Upper lobe of right lung (tissue), 1 donor: Measurements from ENCODE around the gene MRPS27. TPM values are rescaled to one million over a fixed set of nuclear protein-coding genes. Genes with fewer than 3 reads are reported as not detected.

ENCODE experiments used
- ATAC-seq: fragments of 200-7000 bp; cut with Tn5 transposase; one replicate; pipeline ENCODE4 v1.9.1; 2020; ENCODE audit warnings: mild to moderate bottlenecking, moderate library complexity
- DNase-seq: peaks from one replicate; pipeline ENCODE4 v3.0.0-alpha.2; 2020
- H3K27ac ChIP-seq: fragments of 200-600 bp; one replicate; pipeline ENCODE4 v1.8.0; 2022
- H3K27me3 ChIP-seq: fragments of 200-600 bp; one replicate; pipeline ENCODE4 v1.8.0; 2022; ENCODE audit warnings: mild to moderate bottlenecking
- H3K36me3 ChIP-seq: fragments of 200-600 bp; one replicate; pipeline ENCODE4 v1.8.0; 2022
- H3K4me1 ChIP-seq: fragments of 200-600 bp; one replicate; pipeline ENCODE4 v1.8.0; 2022
- H3K4me3 ChIP-seq: fragments of 200-600 bp; one replicate; pipeline ENCODE4 v1.8.0; 2022; ENCODE audit warnings: mild to moderate bottlenecking
- H3K9me3 ChIP-seq: fragments of 200-600 bp; one replicate; pipeline ENCODE4 v1.8.0; 2022
- CTCF ChIP-seq: fragments of 200-600 bp; IDR thresholded peaks from one replicate; pipeline ENCODE4 v1.8.0; 2022; ENCODE audit warnings: antibody characterized with exemption
- intact Hi-C: fragments of 100-400 bp; cut with DNase I; formaldehyde crosslinking; loops from one replicate; pipeline ENCODE4 v1.11.0; 2022
- total RNA-seq: library from RNA; stranded (reverse); fragmentation: NEBNext Ultra II Directional; extraction: Animal tissue kit (Norgen Biotek cat#: 25700); gene quantifications from one replicate; pipeline ENCODE4 v1.2.1, GENCODE V29; 2021
- donor health status: DM: no; HTN: yes; CAD: no; lungs with severe emphysema.

MRPS27 gene
- total RNA-seq, 1 donor from 2014 or later = 34.2 TPM

- no peak overlapping the region for H3K4me3 ChIP-seq
- H3K4me1 ChIP-seq = no peaks in the 10 kb centered on the region
- no peak for TF ChIP-seq CTCF
- H3K9me3 ChIP-seq = no peaks in the 10 kb centered on the region
- intact Hi-C loops = no loop called here
- H3K36me3 ChIP-seq = no peaks in the 10 kb centered on the region
- DNase-seq = no peak
- H3K27me3 ChIP-seq = no peaks in the 10 kb centered on the region
- no peak overlapping the region for H3K27ac ChIP-seq
- ATAC-seq = no peak
Measured at GRCh38 chr5:72272398-72272797, 47.6 kb downstream of the MRPS27 start.

DNA sequence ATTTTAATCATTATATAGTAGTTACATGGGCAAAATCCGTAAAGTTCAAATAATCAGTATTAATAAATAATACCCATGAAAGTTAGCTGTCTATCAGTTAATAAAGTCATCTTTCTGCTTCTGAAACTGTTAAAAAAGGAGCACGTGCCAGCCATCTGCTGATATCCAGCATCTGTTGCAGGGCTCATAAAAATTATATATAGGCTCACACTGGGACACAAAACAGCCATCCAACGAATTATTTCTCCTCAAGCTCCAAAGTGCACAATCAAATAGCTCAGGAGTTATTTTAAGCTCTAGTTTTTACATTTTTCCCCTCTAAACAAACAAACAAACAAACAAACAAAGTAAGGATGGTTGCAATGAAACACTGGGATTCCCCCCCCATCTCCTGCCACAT is 48.3 kb downstream of the MRPS27 start:
- Histone ChIP-seq H3K9me3 (no peaks in the 10 kb centered on the region), H3K4me3 (no peak overlapping the region), H3K36me3 (no peaks in the 10 kb centered on the region), H3K27me3 (no peaks in the 10 kb centered on the region), H3K4me1 (no peaks in the 10 kb centered on the region), H3K27ac (no peak overlapping the region)
- TF ChIP-seq CTCF = no peak
- ATAC-seq = no peak
- no peak for DNase-seq
- intact Hi-C loops = no loop called here

DNA sequence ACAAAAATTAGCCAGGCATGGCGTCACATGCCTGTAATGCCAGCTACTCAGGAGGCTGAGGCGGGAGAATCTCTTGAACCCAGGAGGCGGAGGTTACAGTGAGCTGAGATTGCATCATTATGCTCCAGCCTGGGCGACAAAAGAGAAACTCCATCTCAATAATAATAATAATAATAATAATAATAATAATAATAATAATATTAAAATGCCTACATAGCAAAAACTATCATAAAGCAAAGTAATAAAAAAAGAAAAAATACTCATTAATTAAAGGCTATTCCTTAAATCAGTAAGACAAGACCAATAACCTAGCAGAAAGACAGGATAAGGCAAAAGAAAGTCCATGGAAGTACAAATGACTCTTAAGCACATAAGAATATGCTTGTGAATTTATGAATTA is 50.0 kb downstream of the MRPS27 start:
- Histone ChIP-seq H3K27ac (no peak overlapping the region), H3K4me3 (no peak overlapping the region), H3K36me3 (no peaks in the 10 kb centered on the region), H3K4me1 (no peaks in the 10 kb centered on the region), H3K9me3 (no peaks in the 10 kb centered on the region), H3K27me3 (no peaks in the 10 kb centered on the region)
- ATAC-seq = no peak
- intact Hi-C loops = no loop called here
- no peak for TF ChIP-seq CTCF
- DNase-seq = no peak

DNA sequence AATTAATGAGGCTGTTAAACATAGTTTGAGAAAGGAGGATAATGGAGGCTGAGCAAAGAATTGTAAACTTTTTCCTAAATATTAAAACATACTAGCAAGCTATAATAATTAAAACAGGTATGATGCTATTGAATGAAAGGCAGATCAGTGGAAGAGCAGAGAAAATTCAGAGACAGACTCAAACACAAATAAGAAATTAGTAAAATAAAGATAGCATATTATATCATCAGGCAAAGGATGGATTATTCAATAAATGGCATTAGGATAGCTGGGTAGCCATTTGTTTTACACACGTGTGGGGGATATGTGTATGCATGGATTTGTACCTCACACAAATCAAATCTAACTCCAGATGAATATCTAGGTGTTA is 50.6 kb downstream of the MRPS27 start:
- ATAC-seq = no peak
- DNase-seq = no peak
- no peak overlapping the region for H3K4me3 ChIP-seq
- no peaks in the 10 kb centered on the region for H3K4me1 ChIP-seq
- intact Hi-C loops = no loop called here
- no peak for TF ChIP-seq CTCF
- H3K36me3 ChIP-seq = no peaks in the 10 kb centered on the region
- no peaks in the 10 kb centered on the region for H3K27me3 ChIP-seq
- H3K27ac ChIP-seq = no peak overlapping the region
- H3K9me3 ChIP-seq = no peaks in the 10 kb centered on the region

- ATAC-seq (peak; percentile 66), DNase-seq (no peak)
- H3K27ac ChIP-seq = no peak overlapping the region
- intact Hi-C loops = no loop called here
- H3K27me3 ChIP-seq = no peaks in the 10 kb centered on the region
- no peak overlapping the region for H3K4me3 ChIP-seq
- H3K9me3 ChIP-seq = no peaks in the 10 kb centered on the region
- H3K36me3 ChIP-seq = no peaks in the 10 kb centered on the region
- TF ChIP-seq CTCF = peak; percentile 67
- no peaks in the 10 kb centered on the region for H3K4me1 ChIP-seq
Measured at GRCh38 chr5:72268753-72269410, 51.2 kb downstream of the MRPS27 start.

DNA sequence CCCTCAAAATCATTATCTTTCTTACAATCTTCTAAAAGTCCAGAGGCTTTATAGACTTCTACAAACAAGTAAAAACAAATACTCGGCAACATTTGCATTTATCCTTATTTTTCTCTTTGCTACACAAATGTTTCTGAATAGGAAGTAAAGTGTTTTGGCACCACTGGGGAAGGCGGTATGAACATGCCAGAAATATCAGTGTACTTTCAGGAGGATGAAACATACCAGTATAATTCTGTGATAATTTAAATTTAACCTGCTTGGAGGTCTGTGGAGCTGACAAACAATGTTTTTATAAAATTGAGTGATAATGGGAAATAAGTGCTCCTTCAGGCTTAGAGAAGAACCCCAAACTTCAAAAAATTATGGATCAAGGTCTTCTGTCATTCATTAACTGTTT is 51.8 kb downstream of the MRPS27 start:
- no peaks in the 10 kb centered on the region for H3K36me3 ChIP-seq
- intact Hi-C loops = no loop called here
- no peak overlapping the region for H3K27ac ChIP-seq
- ATAC-seq = no peak
- no peak for DNase-seq
- H3K4me3 ChIP-seq = no peak overlapping the region
- H3K4me1 ChIP-seq = no peaks in the 10 kb centered on the region
- no peaks in the 10 kb centered on the region for H3K9me3 ChIP-seq
- TF ChIP-seq CTCF = no peak
- no peaks in the 10 kb centered on the region for H3K27me3 ChIP-seq
